ENCODE data around the gene NUBP2. TPM values are rescaled to one million over a fixed set of nuclear protein-coding genes. Genes with fewer than 3 reads are reported as not detected.

The NUBP2 gene
- total and polyA plus RNA-seq, 10 of the 15 experiments (the other 5 are each of a cell fraction or from before 2014, with no cell fraction given) = 1.9 to 129 (median 51.7) TPM

GRCh38 chr16:1740781-1741490 is 41.8 kb upstream of the NUBP2 start:
- Histone ChIP-seq H4K20me1 (ENCODE audit: control insufficient read depth, insufficient read depth) (no peaks in the 10 kb centered on the region), H3K36me3 (ENCODE audit: control insufficient read depth in 2 of 2, insufficient read depth in 2 of 2, low read length in 1 of 2) (peaks cover 1 to 10% of the 10 kb centered on the region in 2 experiments; a peak in 3 of 4 replicates), H3K4me1 (ENCODE audit: control insufficient read depth, insufficient read depth, low read length) (no peaks in the 10 kb centered on the region), H3K9ac (ENCODE audit: control insufficient read depth, insufficient read depth, low read length) (no peak overlapping the region), H3K27me3 (replicated peaks in 1 of 2; ENCODE audit: control insufficient read depth in 2 of 2, insufficient read depth in 2 of 2, low read length in 1 of 2) (no peaks in the 10 kb centered on the region), H3K4me2 (ENCODE audit: control insufficient read depth, insufficient read depth) (no peak overlapping the region), H2AFZ (ENCODE audit: control insufficient read depth, low read depth, low read length) (no peak overlapping the region), H3K27ac (ENCODE audit: control insufficient read depth, insufficient read depth) (no peak overlapping the region), H3K79me2 (ENCODE audit: control insufficient read depth, insufficient read depth, low read length) (no peaks in the 10 kb centered on the region), H3K4me3 (no peak overlapping the region), H3K9me3 (replicated peaks; ENCODE audit: control insufficient read depth, insufficient read depth, low read length) (peaks cover 2% of the 10 kb centered on the region; the same call in 1 of the 3 replicates)
- SMC1A ChIA-PET (ENCODE audit: uncharacterized antibody, unreplicated experiment) = no interaction called here
- FAIRE-seq = no peak
- WGBS (ENCODE audit: insufficient coverage, insufficient replicate concordance, low lambda C conversion rate, missing lambda C conversion rate) = 98% methylated on average over 30 of the region's 30 CpGs
- RAD21 ChIA-PET (ENCODE audit: unreplicated experiment) = no interaction called here
- intact Hi-C loops (cut with micrococcal nuclease; ENCODE audit: unreplicated experiment) = no loop called here
- in situ Hi-C loops (cut with MboI) = no loop called here
- DNase-seq (ENCODE audit: low read depth, low spot score) = no peak
- no TSS peak for BruUV-seq (replicated peaks)
- TF ChIP-seq NBN (IDR thresholded peaks at IDR 0.05) = no peak
- TF ChIP-seq BRCA1 (IDR thresholded peaks at IDR 0.05; ENCODE audit: low read depth, low read length) = no peak
- TF ChIP-seq MTA3 (IDR thresholded peaks at IDR 0.05; ENCODE audit: borderline replicate concordance, low read length) = no peak
- POLR2A ChIA-PET = no interaction called here
- CTCF ChIA-PET = interaction anchor here (1.2 kb wide), 1 partner anchor 15 kb away, joined by 3 read pairs; no protein-coding TSS in a partner anchor
- no peak for ATAC-seq

- no peaks in the 10 kb centered on the region for H4K20me1 ChIP-seq (ENCODE audit: control insufficient read depth, insufficient read depth)
- CTCF ChIA-PET = interaction anchor here (1.2 kb wide), 1 partner anchor 16 kb away, joined by 3 read pairs; no protein-coding TSS in a partner anchor
- RAD21 ChIA-PET (ENCODE audit: unreplicated experiment) = no interaction called here
Measured at GRCh38 chr16:1741553-1742165, 41.1 kb upstream of the NUBP2 start.

More at GRCh38 chr16:1741553-1742165, 41.1 kb upstream of the NUBP2 start:
- WGBS (ENCODE audit: insufficient coverage, insufficient replicate concordance, low lambda C conversion rate, missing lambda C conversion rate) = 96% methylated on average over 19 of the region's 19 CpGs
- no peak for FAIRE-seq
- no peaks in the 10 kb centered on the region for H3K27me3 ChIP-seq (replicated peaks in 1 of 2; ENCODE audit: control insufficient read depth in 2 of 2, insufficient read depth in 2 of 2, low read length in 1 of 2)
- no peak for ATAC-seq
- peaks cover 1% of the 10 kb centered on the region; the same call in 1 of the 3 replicates for H3K9me3 ChIP-seq (replicated peaks; ENCODE audit: control insufficient read depth, insufficient read depth, low read length)
- H3K79me2 ChIP-seq (ENCODE audit: control insufficient read depth, insufficient read depth, low read length) = no peaks in the 10 kb centered on the region
- TF ChIP-seq CTCF (IDR thresholded peaks at IDR 0.05 in 2 of 3, conservative IDR thresholded peaks at IDR 0.05 in 1 of 3; ENCODE audit: control insufficient read depth in 2 of 3, extremely low read depth in 1 of 3, insufficient read depth in 1 of 3, low read depth in 3 of 3, low read length in 3 of 3) (no peak), SIX5 (IDR thresholded peaks at IDR 0.05; ENCODE audit: low read depth, low read length, severe bottlenecking) (no peak), FOXM1 (IDR thresholded peaks at IDR 0.05; ENCODE audit: low read depth, low read length) (no peak), PAX5 (IDR thresholded peaks at IDR 0.05; ENCODE audit: borderline replicate concordance, low read depth, low read length) (no peak), TCF3 (IDR thresholded peaks at IDR 0.05; ENCODE audit: borderline replicate concordance, insufficient read depth, low read depth, low read length) (no peak)
- no TSS peak for BruUV-seq (replicated peaks)
- H3K4me3 ChIP-seq = no peak overlapping the region
- ChIA-PET POLR2A (no interaction called here), SMC1A (ENCODE audit: uncharacterized antibody, unreplicated experiment) (no interaction called here)
- no peak overlapping the region for H3K27ac ChIP-seq (ENCODE audit: control insufficient read depth, insufficient read depth)
- no peak overlapping the region for H3K9ac ChIP-seq (ENCODE audit: control insufficient read depth, insufficient read depth, low read length)
- in situ Hi-C loops (cut with MboI) (no loop called here), intact Hi-C loops (cut with micrococcal nuclease; ENCODE audit: unreplicated experiment) (no loop called here)
- H3K4me2 ChIP-seq (ENCODE audit: control insufficient read depth, insufficient read depth) = no peak overlapping the region
- peaks cover 1 to 10% of the 10 kb centered on the region in 2 experiments; a peak in 3 of 4 replicates for H3K36me3 ChIP-seq (ENCODE audit: control insufficient read depth in 2 of 2, insufficient read depth in 2 of 2, low read length in 1 of 2)
- no peak for DNase-seq (ENCODE audit: low read depth, low spot score)
- no peaks in the 10 kb centered on the region for H3K4me1 ChIP-seq (ENCODE audit: control insufficient read depth, insufficient read depth, low read length)
- H2AFZ ChIP-seq (ENCODE audit: control insufficient read depth, low read depth, low read length) = no peak overlapping the region
